K562 (cell line): Measurements from ENCODE around the gene RASGRP1. TPM values are rescaled to one million over a fixed set of nuclear protein-coding genes. Genes with fewer than 3 reads are reported as not detected.

Experiments used
- DDX20 ChIP-seq: fragments of 450-650 bp; IDR thresholded peaks from 2 replicates; pipeline ENCODE4 v1.6.1; 2016; ENCODE audit warnings: missing genetic modification characterization, low read depth, mild to moderate bottlenecking, missing compliant biosample characterization, moderate library complexity
- POLR2AphosphoS2 ChIP-seq: IDR thresholded peaks from 2 replicates; pipeline ENCODE4 v1.6.1; 2012; ENCODE audit warnings: low read length, improper control_type of control experiment
- STAT6 ChIP-seq: sonication (generic); formaldehyde crosslinking; IDR thresholded peaks from 2 replicates; pipeline ENCODE4 v1.8.1; 2023; ENCODE audit warnings: mild to moderate bottlenecking, missing genetic modification reagents
- YBX1 ChIP-seq: fragments of 450-650 bp; IDR thresholded peaks from 2 replicates; pipeline ENCODE4 v1.7.1; 2016; ENCODE audit warnings: mild to moderate bottlenecking
- ZBTB8A ChIP-seq: fragments of 450-650 bp; IDR thresholded peaks from 2 replicates; pipeline ENCODE4 v1.6.1; 2018; ENCODE audit warnings: mild to moderate bottlenecking, moderate library complexity; ENCODE audit not compliant: partially characterized antibody
- polyA plus RNA-seq, 8 experiments: library from polyadenylated mRNA; depleted of rRNA in 4 of 8; stranded (reverse) in 5 of 8; unstranded in 3 of 8; fragments of >200 nt; fragmentation: Nextera tagmentation in 2 of 8; fragmentation: Illumina TruSeq in 1 of 8; extraction: Ambion mirVana in 2 of 8; extraction: Trizol in 1 of 8; gene quantifications; 2 replicates each; pipeline versions ENCODE4 v1.2.1 to v1.2.3, GENCODE V29; 2011 to 2014; ENCODE audit warnings: inconsistent platforms in 1 of 8, missing spikeins in 1 of 8
- total RNA-seq, 7 experiments: library from RNA; depleted of rRNA in 6 of 7; stranded (reverse); fragments of >200 nt in 6 of 7; fragmentation: Illumina TruSeq in 2 of 7; extraction: Trizol in 2 of 7; gene quantifications; 2 replicates each; pipeline versions ENCODE4 v1.2.1 to v1.2.3, GENCODE V29; 2011 to 2021; ENCODE audit warnings: low replicate concordance in 1 of 7
- TF ChIP-seq, protein P1 (sequence below), 2 experiments: fragments of 150-350 bp in 1 of 2; IDR thresholded peaks; 2 replicates each; pipeline ENCODE4 v1.6.1; 2012 to 2016; ENCODE audit warnings: low read depth in 2 of 2, low read length in 2 of 2, mild to moderate bottlenecking in 1 of 2, moderate library complexity in 1 of 2
- TF ChIP-seq, protein P2 (sequence below): sonication (generic); formaldehyde crosslinking; IDR thresholded peaks from 2 replicates; pipeline ENCODE4 v1.8.1; 2023; ENCODE audit warnings: mild to moderate bottlenecking, missing genetic modification reagents
- TF ChIP-seq, protein P3 (sequence below): fragments of 450-650 bp; IDR thresholded peaks from 2 replicates; pipeline ENCODE4 v1.6.1; 2014; ENCODE audit warnings: low read depth, mild to moderate bottlenecking, moderate library complexity, borderline replicate concordance
- TF ChIP-seq, protein P4 (sequence below): fragments of 150-350 bp; conservative IDR thresholded peaks from 2 replicates; pipeline ENCODE4 v1.6.1; 2014; ENCODE audit warnings: low read length
- TF ChIP-seq, protein P5 (sequence below): sonication (generic); formaldehyde crosslinking; IDR thresholded peaks from 2 replicates; pipeline ENCODE4 v1.8.0; 2022; ENCODE audit warnings: mild to moderate bottlenecking, missing genetic modification reagents, borderline replicate concordance

Gene RASGRP1
- total and polyA plus RNA-seq, 9 of the 15 experiments (the other 6 are each of a cell fraction or from before 2014, with no cell fraction given) = 0.14 to 0.72 (median 0.31) TPM

DNA sequence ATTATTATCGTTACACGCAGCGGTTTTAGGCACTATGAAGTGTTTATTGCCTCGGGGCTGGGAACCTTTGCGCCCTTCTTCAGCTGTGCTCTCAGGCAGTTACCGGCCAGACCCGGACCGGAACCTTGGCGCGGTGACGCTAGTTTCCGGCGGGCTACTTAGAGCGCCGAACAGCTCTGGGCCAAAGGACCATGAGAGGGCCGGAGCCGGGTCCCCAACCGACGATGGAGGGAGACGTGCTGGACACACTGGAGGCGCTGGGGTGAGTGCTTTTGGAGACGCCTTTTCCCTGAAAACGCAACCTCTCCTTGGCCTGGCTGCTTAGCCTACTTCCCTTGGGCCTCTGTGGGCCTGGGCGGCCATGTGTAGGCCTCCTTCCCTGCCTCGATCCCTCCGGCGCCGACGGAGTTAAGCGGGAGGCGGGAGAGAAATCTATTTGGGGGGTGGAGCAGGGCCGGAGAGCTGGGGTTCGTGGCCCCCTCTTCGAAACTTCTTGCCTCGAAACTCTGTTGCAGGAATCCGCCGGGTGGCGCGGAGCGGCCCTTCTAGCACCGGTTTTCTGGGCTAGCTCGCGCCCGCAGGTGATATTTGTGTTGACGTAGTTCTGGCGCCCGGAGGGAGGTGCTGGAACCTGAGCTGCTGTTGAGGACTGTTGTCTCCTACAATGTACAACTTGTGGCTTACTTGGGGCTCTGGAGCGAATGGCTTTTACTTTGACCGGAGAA, 110.5 kb downstream of the RASGRP1 start, which contains the start of gene FAM98B (continued):
- TF ChIP-seq, protein P1, sequence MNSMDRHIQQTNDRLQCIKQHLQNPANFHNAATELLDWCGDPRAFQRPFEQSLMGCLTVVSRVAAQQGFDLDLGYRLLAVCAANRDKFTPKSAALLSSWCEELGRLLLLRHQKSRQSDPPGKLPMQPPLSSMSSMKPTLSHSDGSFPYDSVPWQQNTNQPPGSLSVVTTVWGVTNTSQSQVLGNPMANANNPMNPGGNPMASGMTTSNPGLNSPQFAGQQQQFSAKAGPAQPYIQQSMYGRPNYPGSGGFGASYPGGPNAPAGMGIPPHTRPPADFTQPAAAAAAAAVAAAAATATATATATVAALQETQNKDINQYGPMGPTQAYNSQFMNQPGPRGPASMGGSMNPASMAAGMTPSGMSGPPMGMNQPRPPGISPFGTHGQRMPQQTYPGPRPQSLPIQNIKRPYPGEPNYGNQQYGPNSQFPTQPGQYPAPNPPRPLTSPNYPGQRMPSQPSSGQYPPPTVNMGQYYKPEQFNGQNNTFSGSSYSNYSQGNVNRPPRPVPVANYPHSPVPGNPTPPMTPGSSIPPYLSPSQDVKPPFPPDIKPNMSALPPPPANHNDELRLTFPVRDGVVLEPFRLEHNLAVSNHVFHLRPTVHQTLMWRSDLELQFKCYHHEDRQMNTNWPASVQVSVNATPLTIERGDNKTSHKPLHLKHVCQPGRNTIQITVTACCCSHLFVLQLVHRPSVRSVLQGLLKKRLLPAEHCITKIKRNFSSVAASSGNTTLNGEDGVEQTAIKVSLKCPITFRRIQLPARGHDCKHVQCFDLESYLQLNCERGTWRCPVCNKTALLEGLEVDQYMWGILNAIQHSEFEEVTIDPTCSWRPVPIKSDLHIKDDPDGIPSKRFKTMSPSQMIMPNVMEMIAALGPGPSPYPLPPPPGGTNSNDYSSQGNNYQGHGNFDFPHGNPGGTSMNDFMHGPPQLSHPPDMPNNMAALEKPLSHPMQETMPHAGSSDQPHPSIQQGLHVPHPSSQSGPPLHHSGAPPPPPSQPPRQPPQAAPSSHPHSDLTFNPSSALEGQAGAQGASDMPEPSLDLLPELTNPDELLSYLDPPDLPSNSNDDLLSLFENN (IDR thresholded peaks at IDR 0.05; ENCODE audit: low read depth in 2 of 2, low read length in 2 of 2) = peak in 1 of 2 experiments; percentile 46; a peak in 1 of 4 replicates
- no peak for TF ChIP-seq POLR2AphosphoS2
- no peak for TF ChIP-seq ZBTB8A
- TF ChIP-seq, protein P2, sequence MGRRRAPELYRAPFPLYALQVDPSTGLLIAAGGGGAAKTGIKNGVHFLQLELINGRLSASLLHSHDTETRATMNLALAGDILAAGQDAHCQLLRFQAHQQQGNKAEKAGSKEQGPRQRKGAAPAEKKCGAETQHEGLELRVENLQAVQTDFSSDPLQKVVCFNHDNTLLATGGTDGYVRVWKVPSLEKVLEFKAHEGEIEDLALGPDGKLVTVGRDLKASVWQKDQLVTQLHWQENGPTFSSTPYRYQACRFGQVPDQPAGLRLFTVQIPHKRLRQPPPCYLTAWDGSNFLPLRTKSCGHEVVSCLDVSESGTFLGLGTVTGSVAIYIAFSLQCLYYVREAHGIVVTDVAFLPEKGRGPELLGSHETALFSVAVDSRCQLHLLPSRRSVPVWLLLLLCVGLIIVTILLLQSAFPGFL = no peak; the same call in 1 of the 2 replicates
- TF ChIP-seq YBX1 = no peak
- no peak for TF ChIP-seq DDX20
- TF ChIP-seq, protein P3, sequence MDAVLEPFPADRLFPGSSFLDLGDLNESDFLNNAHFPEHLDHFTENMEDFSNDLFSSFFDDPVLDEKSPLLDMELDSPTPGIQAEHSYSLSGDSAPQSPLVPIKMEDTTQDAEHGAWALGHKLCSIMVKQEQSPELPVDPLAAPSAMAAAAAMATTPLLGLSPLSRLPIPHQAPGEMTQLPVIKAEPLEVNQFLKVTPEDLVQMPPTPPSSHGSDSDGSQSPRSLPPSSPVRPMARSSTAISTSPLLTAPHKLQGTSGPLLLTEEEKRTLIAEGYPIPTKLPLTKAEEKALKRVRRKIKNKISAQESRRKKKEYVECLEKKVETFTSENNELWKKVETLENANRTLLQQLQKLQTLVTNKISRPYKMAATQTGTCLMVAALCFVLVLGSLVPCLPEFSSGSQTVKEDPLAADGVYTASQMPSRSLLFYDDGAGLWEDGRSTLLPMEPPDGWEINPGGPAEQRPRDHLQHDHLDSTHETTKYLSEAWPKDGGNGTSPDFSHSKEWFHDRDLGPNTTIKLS = peak; percentile 65; the same call in 1 of the 2 replicates
- TF ChIP-seq, protein P4, sequence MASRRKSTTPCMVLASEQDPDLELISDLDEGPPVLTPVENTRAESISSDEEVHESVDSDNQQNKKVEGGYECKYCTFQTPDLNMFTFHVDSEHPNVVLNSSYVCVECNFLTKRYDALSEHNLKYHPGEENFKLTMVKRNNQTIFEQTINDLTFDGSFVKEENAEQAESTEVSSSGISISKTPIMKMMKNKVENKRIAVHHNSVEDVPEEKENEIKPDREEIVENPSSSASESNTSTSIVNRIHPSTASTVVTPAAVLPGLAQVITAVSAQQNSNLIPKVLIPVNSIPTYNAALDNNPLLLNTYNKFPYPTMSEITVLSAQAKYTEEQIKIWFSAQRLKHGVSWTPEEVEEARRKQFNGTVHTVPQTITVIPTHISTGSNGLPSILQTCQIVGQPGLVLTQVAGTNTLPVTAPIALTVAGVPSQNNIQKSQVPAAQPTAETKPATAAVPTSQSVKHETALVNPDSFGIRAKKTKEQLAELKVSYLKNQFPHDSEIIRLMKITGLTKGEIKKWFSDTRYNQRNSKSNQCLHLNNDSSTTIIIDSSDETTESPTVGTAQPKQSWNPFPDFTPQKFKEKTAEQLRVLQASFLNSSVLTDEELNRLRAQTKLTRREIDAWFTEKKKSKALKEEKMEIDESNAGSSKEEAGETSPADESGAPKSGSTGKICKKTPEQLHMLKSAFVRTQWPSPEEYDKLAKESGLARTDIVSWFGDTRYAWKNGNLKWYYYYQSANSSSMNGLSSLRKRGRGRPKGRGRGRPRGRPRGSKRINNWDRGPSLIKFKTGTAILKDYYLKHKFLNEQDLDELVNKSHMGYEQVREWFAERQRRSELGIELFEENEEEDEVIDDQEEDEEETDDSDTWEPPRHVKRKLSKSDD = no peak
- TF ChIP-seq, protein P5, sequence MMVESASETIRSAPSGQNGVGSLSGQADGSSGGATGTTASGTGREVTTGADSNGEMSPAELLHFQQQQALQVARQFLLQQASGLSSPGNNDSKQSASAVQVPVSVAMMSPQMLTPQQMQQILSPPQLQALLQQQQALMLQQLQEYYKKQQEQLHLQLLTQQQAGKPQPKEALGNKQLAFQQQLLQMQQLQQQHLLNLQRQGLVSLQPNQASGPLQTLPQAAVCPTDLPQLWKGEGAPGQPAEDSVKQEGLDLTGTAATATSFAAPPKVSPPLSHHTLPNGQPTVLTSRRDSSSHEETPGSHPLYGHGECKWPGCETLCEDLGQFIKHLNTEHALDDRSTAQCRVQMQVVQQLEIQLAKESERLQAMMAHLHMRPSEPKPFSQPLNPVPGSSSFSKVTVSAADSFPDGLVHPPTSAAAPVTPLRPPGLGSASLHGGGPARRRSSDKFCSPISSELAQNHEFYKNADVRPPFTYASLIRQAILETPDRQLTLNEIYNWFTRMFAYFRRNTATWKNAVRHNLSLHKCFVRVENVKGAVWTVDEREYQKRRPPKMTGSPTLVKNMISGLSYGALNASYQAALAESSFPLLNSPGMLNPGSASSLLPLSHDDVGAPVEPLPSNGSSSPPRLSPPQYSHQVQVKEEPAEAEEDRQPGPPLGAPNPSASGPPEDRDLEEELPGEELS (CRISPR knock-in tag) = no peak
- no peak for TF ChIP-seq STAT6 (CRISPR knock-in tag)
